Activated CD4-positive, alpha-beta T cell treated with anti-CD3 and anti-CD28 coated beads for 36 hours (primary cell): ENCODE results near the gene GDI2. TPM values are rescaled to one million over a fixed set of nuclear protein-coding genes. Genes with fewer than 3 reads are reported as not detected.
"Not testable (repeated sequence)": the region's sequence is repeated elsewhere in the genome, so short reads cannot be mapped to it uniquely, and the experiment has no call there.

Source experiments
- ATAC-seq: fragments of 200-7000 bp; cut with Tn5 transposase; one replicate; pipeline ENCODE4 v1.10.0; 2021; ENCODE audit warnings: mild to moderate bottlenecking, moderate library complexity
- CTCF ChIA-PET: fragments of 350-600 bp; sonication (Branson Sonifier 250); formaldehyde crosslinking; loops from one replicate; lab custom pipeline; 2021; ENCODE audit warnings: antibody characterized with exemption; lab: Charles Lee
- POLR2A ChIA-PET: fragments of 350-600 bp; sonication (Branson Sonifier 250); formaldehyde crosslinking; loops from one replicate; lab custom pipeline; 2021; ENCODE audit warnings: antibody characterized with exemption, inconsistent platforms; lab: Charles Lee
- DNase-seq: peaks from one replicate; pipeline ENCODE4 v3.0.0-alpha.2; 2020
- H3K27ac Mint-ChIP-seq: one replicate; pipeline ENCODE4 v1.8.0; 2021; ENCODE audit warnings: mixed read lengths
- H3K27me3 Mint-ChIP-seq: one replicate; pipeline ENCODE4 v1.8.0; 2021; ENCODE audit warnings: mixed read lengths
- H3K36me3 Mint-ChIP-seq: one replicate; pipeline ENCODE4 v1.8.0; 2021; ENCODE audit warnings: low read depth, mixed read lengths
- H3K4me1 Mint-ChIP-seq: one replicate; pipeline ENCODE4 v1.8.0; 2021; ENCODE audit warnings: mixed read lengths
- H3K4me3 Mint-ChIP-seq: one replicate; pipeline ENCODE4 v1.8.0; 2021; ENCODE audit warnings: mild to moderate bottlenecking, moderate library complexity, mixed read lengths
- H3K9me3 Mint-ChIP-seq: one replicate; pipeline ENCODE4 v1.8.0; 2021; ENCODE audit warnings: low read depth, mixed read lengths
- intact Hi-C, 2 experiments: fragments of 100-400 bp; cut with DNase I in 1 of 2; cut with micrococcal nuclease in 1 of 2; formaldehyde crosslinking; loops; one replicate each; pipeline versions ENCODE4 v1.14.2 to v1.15.1; 2022 to 2024; cut with DNase I, micrococcal nuclease
- total RNA-seq, 2 experiments: library from RNA; stranded (reverse); gene quantifications; one replicate each; pipeline ENCODE4 v1.2.3, GENCODE V29; 2021

The GDI2 gene
- total RNA-seq, 2 experiments from 2014 or later = 276 to 290 TPM

DNA sequence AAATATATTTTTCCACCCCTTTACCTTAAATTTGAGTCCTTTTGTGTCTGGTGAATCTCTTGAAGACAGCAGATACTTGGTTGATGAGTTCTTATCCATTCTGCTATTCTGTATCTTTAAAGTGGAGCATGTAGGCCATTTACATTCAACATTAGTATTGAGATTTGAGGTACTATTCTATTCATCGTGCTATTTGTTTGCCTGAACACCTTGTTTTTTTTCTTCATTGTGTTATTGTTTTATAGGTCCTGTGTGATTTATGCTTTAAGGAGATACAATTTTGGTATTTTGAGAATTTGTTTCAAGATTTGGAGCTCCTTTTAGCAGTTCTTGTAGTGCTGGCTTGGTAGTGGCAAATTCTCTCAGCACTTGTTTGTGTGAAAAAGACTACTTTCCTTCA, 29.9 kb downstream of the GDI2 start:
- ATAC-seq = no peak
- ChIA-PET POLR2A (no interaction called here), CTCF (interaction anchor here (0.7 to 1.5 kb wide), 2 partner anchors 8 to 57 kb away, joined by 3 to 6 read pairs; no protein-coding TSS in a partner anchor)
- Mint-ChIP-seq H3K9me3 (peaks cover 6% of the 10 kb centered on the region), H3K27ac (no peak overlapping the region), H3K36me3 (peaks cover 80% of the 10 kb centered on the region), H3K27me3 (no peaks in the 10 kb centered on the region), H3K4me3 (no peak overlapping the region), H3K4me1 (peaks cover 52% of the 10 kb centered on the region)
- intact Hi-C loops = no loop called here
- DNase-seq = no peak

DNA sequence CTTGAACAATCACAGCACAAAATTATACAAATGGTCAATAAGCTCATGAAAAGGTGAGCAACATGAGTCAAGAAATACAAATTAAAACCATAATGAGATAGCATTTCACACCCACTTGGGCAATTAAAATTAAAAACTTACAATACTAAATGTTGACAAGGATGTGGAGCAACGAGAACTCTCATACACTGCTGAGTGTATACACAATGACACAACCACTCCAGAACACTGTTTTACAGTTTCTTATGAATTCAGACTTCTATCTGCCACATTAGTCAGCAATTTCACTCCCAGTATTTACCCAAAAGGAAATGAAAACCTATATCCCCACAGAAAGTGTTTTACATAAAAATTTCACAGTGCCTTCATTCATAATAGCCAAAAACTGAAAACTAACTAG, 31.1 kb downstream of the GDI2 start:
- Mint-ChIP-seq H3K4me3 (no peak overlapping the region), H3K36me3 (peaks cover 83% of the 10 kb centered on the region), H3K27ac (peak overlapping the region; percentile 82), H3K9me3 (peaks cover 6% of the 10 kb centered on the region), H3K27me3 (no peaks in the 10 kb centered on the region), H3K4me1 (peaks cover 54% of the 10 kb centered on the region)
- peak; percentile 73 for ATAC-seq
- intact Hi-C loops = no loop called here
- POLR2A ChIA-PET = no interaction called here
- no peak for DNase-seq
- CTCF ChIA-PET = interaction anchor here (1.0 kb wide), 1 partner anchor 153 kb away, joined by 3 read pairs; no protein-coding TSS in a partner anchor

- ATAC-seq = no peak
- intact Hi-C loops = loop anchor here in 1 of 2 experiments (5.0 kb wide), 1 partner anchor 33 kb away; the partner anchor contains the start of gene GDI2
Observed at GRCh38 chr10:5779730-5780129, 33.5 kb downstream of the GDI2 start.

GRCh38 chr10:5777758-5778157, 35.5 kb downstream of the GDI2 start:
- H3K27me3 Mint-ChIP-seq, POLR2A ChIA-PET, DNase-seq, H3K9me3 Mint-ChIP-seq, ATAC-seq, H3K4me3 Mint-ChIP-seq: not testable (repeated sequence)
- CTCF ChIA-PET = interaction anchor here (0.6 kb wide), 1 partner anchor 59 kb away, joined by 3 read pairs; no protein-coding TSS in a partner anchor
- peaks cover 65% of the 10 kb centered on the region for H3K4me1 Mint-ChIP-seq
- peak overlapping the region; percentile 87 for H3K27ac Mint-ChIP-seq
- H3K36me3 Mint-ChIP-seq = peaks cover 75% of the 10 kb centered on the region
- intact Hi-C loops = loop anchor here in 1 of 2 experiments (5.0 kb wide), 1 partner anchor 35 kb away; the partner anchor contains the start of gene GDI2

More at GRCh38 chr10:5779730-5780129, 33.5 kb downstream of the GDI2 start:
- Mint-ChIP-seq H3K36me3 (peaks cover 79% of the 10 kb centered on the region), H3K4me3 (no peak overlapping the region), H3K9me3 (peaks cover 4% of the 10 kb centered on the region), H3K27me3 (no peaks in the 10 kb centered on the region), H3K27ac (no peak overlapping the region), H3K4me1 (peaks cover 76% of the 10 kb centered on the region)
- DNase-seq = peak; percentile 11
- ChIA-PET POLR2A (no interaction called here), CTCF (no interaction called here)

DNA sequence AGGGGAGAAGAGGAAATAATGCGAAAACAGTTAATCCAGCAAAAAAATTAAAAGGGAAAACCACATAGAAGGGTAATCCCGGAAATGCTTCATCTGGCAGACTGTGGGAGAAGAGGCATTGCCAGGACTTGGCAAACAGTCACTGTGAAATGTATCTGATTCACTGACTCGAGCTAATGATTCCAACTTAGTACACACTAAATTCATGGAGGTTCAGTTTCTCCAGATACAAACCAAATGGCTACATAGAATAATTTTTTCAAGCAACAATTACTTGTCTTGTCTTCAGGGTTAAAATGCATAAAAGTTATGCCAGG, 36.4 kb downstream of the GDI2 start:
- Mint-ChIP-seq H3K4me3 (no peak overlapping the region), H3K27me3 (no peaks in the 10 kb centered on the region), H3K4me1 (peaks cover 56% of the 10 kb centered on the region), H3K27ac (peak overlapping the region; percentile 87), H3K36me3 (peaks cover 72% of the 10 kb centered on the region), H3K9me3 (no peaks in the 10 kb centered on the region)
- no peak for DNase-seq
- CTCF ChIA-PET = interaction anchor here (0.8 to 2.3 kb wide), 7 partner anchors 12 to 219 kb away, joined by 3 to 5 read pairs (median 4); no protein-coding TSS in a partner anchor
- no peak for ATAC-seq
- POLR2A ChIA-PET = interaction anchor here (1.3 kb wide), 1 partner anchor 18 kb away, joined by 4 read pairs; no protein-coding TSS in a partner anchor
- intact Hi-C loops = loop anchor here in 1 of 2 experiments (5.0 kb wide), 1 partner anchor 35 kb away; the partner anchor contains the start of gene GDI2

DNA sequence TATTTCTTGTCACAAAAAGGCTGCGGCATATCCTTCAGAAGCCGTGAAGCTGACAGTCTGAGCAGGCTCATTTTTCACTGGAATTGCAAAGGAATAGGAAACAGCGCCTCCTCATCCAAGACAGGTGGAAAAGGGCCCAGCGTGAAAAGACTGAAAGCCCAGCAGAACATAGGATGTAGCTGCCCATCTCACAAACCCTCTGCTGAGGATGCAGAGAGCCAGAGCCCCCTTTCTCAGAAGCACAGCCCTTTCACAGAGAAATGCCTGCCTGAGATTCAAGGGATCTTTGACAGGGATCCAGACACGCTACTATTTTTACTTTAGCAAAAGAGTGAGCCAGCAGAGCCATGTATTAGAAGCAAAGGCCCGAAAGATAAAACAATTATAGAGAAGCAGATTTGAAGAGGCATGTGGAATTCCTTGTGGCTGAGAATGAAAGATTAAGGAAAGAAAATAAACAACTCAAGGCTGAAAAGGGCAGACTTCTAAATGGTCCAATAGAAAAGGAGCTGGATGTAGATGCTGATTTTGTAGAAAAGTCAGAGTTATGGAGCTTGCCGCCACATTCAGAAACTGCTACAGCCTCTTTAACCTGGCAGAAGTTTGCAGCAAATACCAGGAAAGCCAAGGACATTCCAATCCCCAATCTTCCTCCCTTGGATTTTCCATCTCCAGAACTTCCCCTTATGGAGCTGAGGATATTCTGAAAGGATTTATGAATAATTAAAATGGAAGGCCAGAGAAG, 36.9 kb downstream of the GDI2 start:
- peaks cover 75% of the 10 kb centered on the region for H3K36me3 Mint-ChIP-seq
- intact Hi-C loops = loop anchor here in 1 of 2 experiments (5.0 kb wide), 1 partner anchor 36 kb away; the partner anchor contains the start of gene GDI2
- ChIA-PET CTCF (interaction anchor here (0.8 to 2.5 kb wide), 9 partner anchors 7 to 249 kb away, joined by 3 to 6 read pairs (median 4); no protein-coding TSS in a partner anchor), POLR2A (interaction anchor here (1.3 kb wide), 1 partner anchor 19 kb away, joined by 4 read pairs; no protein-coding TSS in a partner anchor)
- H3K4me1 Mint-ChIP-seq = peaks cover 53% of the 10 kb centered on the region
- H3K4me3 Mint-ChIP-seq = peak overlapping the region; percentile 47
- H3K27me3 Mint-ChIP-seq = no peaks in the 10 kb centered on the region
- ATAC-seq (peak; percentile 17), DNase-seq (no peak)
- no peaks in the 10 kb centered on the region for H3K9me3 Mint-ChIP-seq
- peak overlapping the region; percentile 87 for H3K27ac Mint-ChIP-seq

DNA sequence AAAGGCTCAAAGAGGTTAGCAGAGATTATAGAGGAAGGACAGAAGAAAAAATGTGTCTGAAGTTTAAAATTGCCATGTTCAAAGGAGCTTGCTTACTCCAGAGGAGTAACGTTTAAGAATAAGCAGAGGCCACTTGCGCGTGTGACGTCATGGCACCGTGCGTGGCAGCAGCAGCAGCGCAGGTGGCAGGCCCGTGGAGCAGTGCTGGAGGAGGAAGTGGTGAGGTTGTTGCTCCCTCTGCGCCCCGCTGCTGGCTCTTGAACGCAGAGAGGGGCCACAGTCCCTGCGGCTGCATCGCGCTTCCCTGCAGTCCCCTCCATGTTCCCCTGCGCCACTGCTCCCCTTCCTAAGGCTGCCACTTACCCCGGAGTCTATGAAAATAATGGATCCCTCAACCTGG, 37.5 kb downstream of the GDI2 start:
- intact Hi-C loops = loop anchor here (2.0 to 5.0 kb wide), 2 partner anchors 37 kb away; partner anchors contain the start of gene GDI2 (in 2 of the 2)
- Mint-ChIP-seq H3K27ac (peak overlapping the region; percentile 87), H3K4me3 (peak overlapping the region; percentile 47), H3K4me1 (peaks cover 46% of the 10 kb centered on the region), H3K27me3 (no peaks in the 10 kb centered on the region), H3K9me3 (no peaks in the 10 kb centered on the region), H3K36me3 (peaks cover 72% of the 10 kb centered on the region)
- DNase-seq (peak; percentile 92), ATAC-seq (peak; percentile 98)
- CTCF ChIA-PET = interaction anchor here (0.7 to 2.5 kb wide), 7 partner anchors 8 to 250 kb away, joined by 3 to 6 read pairs (median 4); no protein-coding TSS in a partner anchor
- POLR2A ChIA-PET = interaction anchor here (0.6 to 1.3 kb wide), 3 partner anchors 12 to 118 kb away, joined by 3 to 4 read pairs (median 4); no protein-coding TSS in a partner anchor

- DNase-seq (no peak), ATAC-seq (no peak)
- Mint-ChIP-seq H3K36me3 (peaks cover 72% of the 10 kb centered on the region), H3K4me1 (peaks cover 42% of the 10 kb centered on the region), H3K27ac (peak overlapping the region; percentile 87), H3K4me3 (peak overlapping the region; percentile 47), H3K27me3 (no peaks in the 10 kb centered on the region), H3K9me3 (no peaks in the 10 kb centered on the region)
- CTCF ChIA-PET = interaction anchor here (0.7 to 2.5 kb wide), 4 partner anchors 8 to 153 kb away, joined by 3 to 6 read pairs (median 4); no protein-coding TSS in a partner anchor
- POLR2A ChIA-PET = interaction anchor here (0.6 to 0.8 kb wide), 2 partner anchors 11 to 117 kb away, joined by 3 to 4 read pairs; no protein-coding TSS in a partner anchor
- intact Hi-C loops = loop anchor here (2.0 to 5.0 kb wide), 2 partner anchors 37 to 38 kb away; partner anchors contain the start of gene GDI2 (in 2 of the 2)
Observed at GRCh38 chr10:5774987-5775620, 38.1 kb downstream of the GDI2 start.

- Mint-ChIP-seq H3K27ac (peak overlapping the region; percentile 66), H3K4me1 (peaks cover 24% of the 10 kb centered on the region)
- CTCF ChIA-PET = no interaction called here
Observed at GRCh38 chr10:5766189-5766588, 47.0 kb downstream of the GDI2 start.

DNA sequence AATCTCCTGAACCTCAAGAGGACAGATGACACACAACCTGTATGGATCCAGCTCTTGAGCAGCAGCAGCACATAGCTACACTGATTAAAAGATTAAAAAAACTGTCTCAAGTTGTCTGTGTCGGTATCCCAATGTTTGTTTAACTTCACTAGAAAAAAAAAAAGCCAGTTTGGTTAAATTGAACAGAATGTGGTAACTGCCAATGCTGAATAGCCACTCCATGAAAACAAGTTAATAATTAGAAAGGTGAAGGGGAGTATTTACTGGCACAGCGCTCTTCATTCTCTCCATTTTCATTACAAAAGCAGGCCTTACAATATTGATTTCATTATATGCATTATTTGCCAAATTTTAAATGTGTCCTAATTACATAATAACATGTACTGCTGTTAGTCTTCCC, 47.6 kb downstream of the GDI2 start:
- DNase-seq (no peak), ATAC-seq (no peak)
- Mint-ChIP-seq H3K27ac (peak overlapping the region; percentile 66), H3K27me3 (no peaks in the 10 kb centered on the region), H3K4me1 (peaks cover 24% of the 10 kb centered on the region), H3K36me3 (peaks cover 69% of the 10 kb centered on the region), H3K9me3 (no peaks in the 10 kb centered on the region), H3K4me3 (no peak overlapping the region)
- intact Hi-C loops = loop anchor here in 1 of 2 experiments (5.0 kb wide), 1 partner anchor 73 kb away; no protein-coding TSS in a partner anchor
- CTCF ChIA-PET = interaction anchor here (1.1 kb wide), 1 partner anchor 11 kb away, joined by 4 read pairs; no protein-coding TSS in a partner anchor
- POLR2A ChIA-PET = interaction anchor here (0.6 kb wide), 1 partner anchor 20 kb away, joined by 4 read pairs; no protein-coding TSS in a partner anchor

More at GRCh38 chr10:5766189-5766588, 47.0 kb downstream of the GDI2 start:
- DNase-seq (no peak), ATAC-seq (no peak)
- POLR2A ChIA-PET = interaction anchor here (0.6 kb wide), 1 partner anchor 20 kb away, joined by 4 read pairs; no protein-coding TSS in a partner anchor
- intact Hi-C loops = loop anchor here in 1 of 2 experiments (5.0 kb wide), 1 partner anchor 74 kb away; no protein-coding TSS in a partner anchor
- no peaks in the 10 kb centered on the region for H3K27me3 Mint-ChIP-seq
- no peak overlapping the region for H3K4me3 Mint-ChIP-seq
- H3K9me3 Mint-ChIP-seq = no peaks in the 10 kb centered on the region
- peaks cover 66% of the 10 kb centered on the region for H3K36me3 Mint-ChIP-seq
